Activated CD4-positive, alpha-beta T cell treated with anti-CD3 and anti-CD28 coated beads, Interleukin-2, amount 50 U/mL, for 1 hour (primary cell): ENCODE data around the gene CRYBA2.

Source experiments
- DNase-seq: peaks from one replicate; pipeline ENCODE4 v3.0.0-alpha.2; 2020

The CRYBA2 gene

DNA sequence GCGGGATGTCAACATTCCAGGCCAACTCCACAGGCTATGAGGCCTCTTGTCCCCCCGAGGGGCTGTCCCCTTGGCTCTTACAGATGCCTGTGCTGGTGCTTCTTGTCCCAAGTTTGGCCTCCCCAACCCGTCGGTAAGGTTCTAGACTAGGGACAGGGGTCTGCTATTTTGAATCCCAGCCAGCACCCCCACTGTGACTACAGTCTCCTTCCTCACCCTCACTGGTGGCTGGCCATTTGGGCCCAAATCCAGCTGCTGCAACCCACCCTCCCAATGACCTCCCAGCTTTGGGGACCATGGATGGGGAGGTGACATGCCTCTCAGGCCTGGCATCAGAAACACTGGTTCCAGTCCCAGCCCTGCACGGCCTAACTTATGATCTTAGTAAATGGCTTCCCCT, 29.4 kb upstream of the CRYBA2 start:
- DNase-seq = no peak

- no peak for DNase-seq
These were observed 28.8 kb upstream of the CRYBA2 start for GRCh38 chr2:219022041-219022440.

GRCh38 chr2:219021591-219021990, 28.4 kb upstream of the CRYBA2 start:
- DNase-seq = no peak

DNA sequence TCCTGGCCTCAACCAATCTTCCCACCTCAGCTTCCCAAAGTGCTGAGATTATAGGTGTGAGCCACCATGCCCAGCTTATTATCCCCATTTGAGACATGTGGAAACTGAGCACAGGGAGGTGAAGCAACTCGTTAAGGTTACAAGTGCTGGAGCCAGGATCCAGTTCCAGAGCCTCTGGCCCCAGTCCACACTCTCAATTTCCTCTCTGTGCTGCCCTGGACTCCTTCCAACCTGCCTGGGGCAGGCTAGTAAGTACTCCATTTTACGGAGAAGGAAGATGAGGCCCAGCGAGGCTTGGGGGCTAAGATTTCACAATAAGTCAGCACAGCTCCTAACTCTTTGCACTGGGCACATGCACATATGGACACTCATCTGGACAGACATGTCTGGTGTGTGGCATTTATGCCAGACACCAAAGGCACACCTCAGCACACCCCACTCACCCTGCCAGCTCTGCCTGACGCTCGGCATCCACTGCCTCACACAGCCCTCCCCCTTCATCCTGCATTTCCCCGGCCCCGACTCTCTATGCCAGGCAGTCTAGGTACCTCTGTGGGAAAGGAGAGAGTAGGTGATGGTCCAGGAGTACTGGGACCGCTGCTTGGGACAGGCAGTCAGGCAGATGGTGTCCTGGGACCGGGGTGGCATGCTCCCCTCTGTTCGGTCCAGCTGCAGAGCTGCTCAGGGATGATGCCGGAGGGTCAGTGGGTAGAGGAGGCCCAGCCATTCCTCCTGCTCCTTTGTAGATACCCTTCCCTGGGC, 27.6 kb upstream of the CRYBA2 start:
- DNase-seq = no peak

GRCh38 chr2:219019436-219019835, 26.2 kb upstream of the CRYBA2 start:
- DNase-seq = no peak

- no peak for DNase-seq
These were observed 25.5 kb upstream of the CRYBA2 start for GRCh38 chr2:219018726-219019125.

GRCh38 chr2:219018286-219018685, 25.1 kb upstream of the CRYBA2 start:
- DNase-seq = no peak

DNA sequence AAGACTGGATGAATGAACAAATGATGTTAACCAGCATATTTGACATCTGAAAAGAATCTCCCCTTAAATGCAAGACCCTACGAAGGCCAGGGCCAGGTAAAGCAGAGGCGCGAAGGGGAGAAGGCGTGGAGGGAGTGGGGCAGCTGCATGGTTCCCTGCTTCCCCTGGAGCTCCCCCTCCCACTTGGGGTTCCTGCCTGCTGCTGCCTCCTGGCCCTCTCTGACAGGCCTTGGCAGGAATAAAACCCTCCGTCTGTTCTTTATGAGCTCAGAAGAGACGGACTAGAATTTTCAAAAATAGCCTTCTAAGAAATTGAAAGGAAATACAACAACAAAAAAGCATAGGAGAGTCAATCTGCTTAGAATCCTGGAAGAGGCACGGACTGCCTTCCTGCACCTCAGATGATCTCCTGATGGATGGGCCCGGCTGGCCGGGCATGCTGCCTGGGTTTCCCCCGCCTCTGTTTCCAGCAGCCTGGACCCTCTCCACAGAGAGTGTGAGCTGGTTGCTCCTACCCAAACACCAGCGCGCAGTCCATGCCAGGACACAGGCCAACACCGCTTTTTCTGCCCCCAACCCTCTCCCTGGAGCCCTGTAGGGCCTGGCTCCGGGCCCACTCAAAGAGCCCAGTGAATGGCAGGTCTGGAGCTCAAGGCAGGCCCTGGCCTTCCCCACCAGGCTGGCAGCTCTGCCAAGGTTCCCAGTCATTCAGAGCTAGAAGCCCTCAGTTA, 24.1 kb upstream of the CRYBA2 start:
- DNase-seq = no peak

GRCh38 chr2:219016721-219017120, 23.5 kb upstream of the CRYBA2 start:
- no peak for DNase-seq

DNA sequence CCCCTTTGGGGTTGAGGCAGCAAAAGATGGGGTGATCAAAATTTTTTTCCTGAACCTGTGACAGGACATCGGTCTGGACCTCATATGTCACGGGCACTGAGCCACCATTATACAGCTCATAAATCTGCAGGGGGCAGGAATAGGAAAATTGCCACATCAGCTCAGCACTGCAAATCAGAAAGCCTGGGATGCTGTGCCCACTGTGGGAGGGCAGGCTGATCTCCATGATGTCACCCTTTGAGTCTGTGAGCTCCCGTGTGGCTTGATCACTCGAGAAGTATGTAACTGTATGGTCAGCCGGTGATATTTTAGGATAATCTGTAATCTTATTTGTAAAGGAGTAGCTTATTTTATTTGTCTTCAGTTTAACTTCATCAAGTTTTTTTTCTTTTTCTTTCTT, 17.7 kb upstream of the CRYBA2 start:
- no peak for DNase-seq

DNA sequence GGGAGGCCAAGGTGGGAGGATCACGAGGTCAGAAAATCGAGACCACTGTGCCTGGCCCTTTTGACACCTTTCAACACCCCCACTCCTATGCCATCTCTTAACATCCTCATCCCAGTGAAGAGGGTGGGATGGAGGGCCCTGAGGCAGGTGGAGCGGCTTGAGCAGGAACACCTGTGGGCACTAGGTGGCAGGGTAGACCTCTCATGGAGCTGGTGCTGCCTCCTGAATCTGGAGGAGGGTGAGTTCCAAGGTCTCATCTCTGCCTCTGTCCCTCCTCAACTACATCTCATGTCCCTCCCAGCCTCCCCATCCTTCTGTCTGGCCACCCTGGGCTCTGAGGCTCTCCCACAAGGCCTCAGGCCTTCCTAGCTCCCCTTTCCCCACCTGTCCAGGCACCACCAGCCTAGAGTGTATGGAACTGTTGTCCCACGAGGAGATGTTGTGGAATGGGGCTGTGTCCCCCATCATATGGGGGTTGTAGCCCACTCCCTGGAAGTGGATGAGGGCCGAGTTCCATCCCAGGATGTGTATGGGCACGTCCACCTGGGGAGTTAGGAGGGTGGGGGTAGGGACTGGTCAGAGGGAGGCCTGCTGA, 17.0 kb upstream of the CRYBA2 start:
- DNase-seq = no peak

DNA sequence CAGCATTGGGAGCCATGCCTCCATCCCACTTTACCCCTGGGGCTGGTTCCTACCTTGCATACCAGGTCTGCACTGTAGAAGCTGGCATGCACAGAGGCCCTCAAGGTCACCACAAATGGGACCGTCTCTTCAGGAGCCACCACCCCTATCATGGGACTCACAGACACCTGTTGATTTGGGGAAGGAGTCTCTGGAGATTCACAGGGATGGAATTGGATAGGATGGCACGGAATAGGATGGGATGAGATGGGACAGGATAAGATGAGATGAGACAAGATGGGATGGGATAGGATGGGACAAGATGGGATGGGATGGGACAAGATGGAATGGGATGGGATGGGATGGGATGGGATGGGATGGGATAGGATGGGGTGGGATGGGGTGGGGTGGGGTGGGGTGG, 16.1 kb upstream of the CRYBA2 start:
- no peak for DNase-seq

DNA sequence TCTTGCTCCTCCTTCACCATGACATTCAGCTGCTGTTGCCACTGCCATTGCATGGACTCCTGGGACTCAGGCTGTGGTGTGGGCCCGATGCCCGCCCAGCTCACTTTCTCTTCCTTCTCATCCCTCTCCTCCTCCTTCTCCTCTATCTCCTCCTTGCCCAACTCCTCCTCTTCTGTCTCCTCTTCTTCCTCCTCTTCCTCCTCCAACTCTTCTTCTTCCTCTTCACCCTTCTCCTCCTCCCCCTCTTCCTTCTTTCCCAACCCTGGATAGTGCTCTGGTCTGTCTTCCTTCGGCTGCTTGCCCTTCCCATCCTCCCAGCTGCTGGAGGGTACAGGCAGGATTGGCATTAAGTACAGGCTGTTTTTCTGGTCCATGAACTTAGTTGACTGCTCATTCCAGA, 10.8 kb upstream of the CRYBA2 start:
- no peak for DNase-seq

DNA sequence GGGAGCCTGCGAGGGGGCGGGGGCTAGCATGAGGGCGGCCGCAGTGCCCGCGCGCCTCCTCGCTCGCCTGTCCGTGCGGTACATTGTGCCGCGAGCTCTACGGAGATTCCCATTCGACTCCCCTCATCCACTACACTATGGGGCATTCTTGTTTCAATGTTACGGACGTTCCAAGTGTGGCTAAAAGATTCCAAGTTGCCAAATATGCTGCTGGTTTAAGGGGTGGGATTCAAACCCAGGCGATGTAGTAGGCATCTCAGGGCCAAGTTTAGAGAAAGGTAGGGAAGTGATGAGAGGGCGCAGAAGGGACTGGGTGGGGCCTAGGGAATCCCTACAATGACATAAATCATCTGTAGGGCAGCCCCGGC, 10.0 kb upstream of the CRYBA2 start:
- DNase-seq = no peak

- peak; percentile 49 for DNase-seq
These were observed 9.4 kb upstream of the CRYBA2 start for GRCh38 chr2:219002395-219003266.

DNA sequence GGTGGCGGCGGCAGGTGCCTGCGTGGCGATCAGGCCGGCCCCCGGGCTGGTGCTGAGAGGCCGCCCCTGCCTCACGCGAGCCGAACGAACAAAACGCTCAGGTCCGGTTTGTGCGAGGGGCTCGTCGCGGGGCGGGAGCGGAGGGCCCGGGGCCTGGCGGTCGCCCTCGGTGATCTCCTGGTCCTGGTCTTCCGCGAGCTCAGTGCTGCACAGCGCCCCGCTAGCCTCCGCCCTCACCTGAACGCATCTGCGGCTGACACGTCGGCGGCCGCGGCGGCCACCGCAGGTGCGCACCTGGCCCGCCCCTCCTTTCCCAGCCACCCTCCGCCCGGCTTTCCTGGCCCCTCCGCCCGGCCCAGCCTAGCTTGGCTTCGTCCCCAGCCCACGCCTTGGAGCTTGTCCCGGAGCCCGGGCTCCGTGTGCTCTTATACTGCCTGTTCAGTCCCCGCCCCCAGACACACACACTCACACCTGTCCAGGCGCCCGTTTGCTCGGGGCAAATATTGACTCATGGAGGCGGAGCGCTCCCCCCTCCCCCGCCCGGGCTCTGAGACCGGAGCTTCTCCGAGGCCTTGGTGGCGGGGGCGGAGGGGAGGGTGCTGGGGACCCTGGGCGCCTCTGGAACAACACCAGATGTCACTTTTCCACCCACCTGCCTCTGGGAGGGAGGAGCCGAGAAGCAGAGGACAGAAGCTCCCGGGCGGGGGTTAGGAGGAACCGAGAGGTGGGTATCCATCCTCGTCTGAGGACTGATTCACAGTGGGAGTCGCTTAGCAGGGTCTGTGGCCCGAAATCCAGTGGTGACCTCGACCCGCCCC, 8.6 kb upstream of the CRYBA2 start:
- peak; percentile 34 for DNase-seq

- no peak for DNase-seq
These were observed 7.9 kb upstream of the CRYBA2 start for GRCh38 chr2:219001100-219001576.

- DNase-seq = no peak
These were observed 7.3 kb upstream of the CRYBA2 start for GRCh38 chr2:219000569-219000960.

- no peak for DNase-seq
These were observed 6.8 kb upstream of the CRYBA2 start for GRCh38 chr2:218999881-219000568.

- DNase-seq = no peak
These were observed 6.0 kb upstream of the CRYBA2 start for GRCh38 chr2:218999021-218999880.
